Inflammatory macrophage (primary cell): Measurements from ENCODE around the gene PLEKHA7.

Experiments
- DNase-seq, 2 donors: peaks; one replicate each; pipeline ENCODE4 v3.0.0-alpha.2; 2020 to 2022

Gene PLEKHA7

GRCh38 chr11:16874275-16874975 lies 139.8 kb downstream of the PLEKHA7 start:
- no peak for DNase-seq

- no peak for DNase-seq
Observed at GRCh38 chr11:16873289-16873688, 140.9 kb downstream of the PLEKHA7 start.

GRCh38 chr11:16871368-16871767 lies 142.8 kb downstream of the PLEKHA7 start:
- no peak for DNase-seq

GRCh38 chr11:16867097-16867496 lies 147.1 kb downstream of the PLEKHA7 start:
- no peak for DNase-seq

- DNase-seq, result peak; percentile 53 to 72
Observed at GRCh38 chr11:16864428-16864827, 149.8 kb downstream of the PLEKHA7 start.

- no peak for DNase-seq
Observed at GRCh38 chr11:16863389-16863788, 150.8 kb downstream of the PLEKHA7 start.

- DNase-seq, result no peak
Observed at GRCh38 chr11:16862726-16863125, 151.5 kb downstream of the PLEKHA7 start.

GRCh38 chr11:16861862-16862261 lies 152.4 kb downstream of the PLEKHA7 start:
- peak in 1 of 2 donors; percentile 2 for DNase-seq

- peak in 1 of 2 donors; percentile 25 for DNase-seq
Observed at GRCh38 chr11:16860617-16861016, 153.6 kb downstream of the PLEKHA7 start.

GRCh38 chr11:16859651-16860050 lies 154.6 kb downstream of the PLEKHA7 start:
- DNase-seq, result no peak

- no peak for DNase-seq
Observed at GRCh38 chr11:16857186-16857585, 157.0 kb downstream of the PLEKHA7 start.

GRCh38 chr11:16856022-16856471 lies 158.2 kb downstream of the PLEKHA7 start:
- DNase-seq, result no peak

GRCh38 chr11:16854979-16855378 lies 159.2 kb downstream of the PLEKHA7 start:
- no peak for DNase-seq

- no peak for DNase-seq
Observed at GRCh38 chr11:16853859-16854258, 160.4 kb downstream of the PLEKHA7 start.

GRCh38 chr11:16853266-16853665 lies 160.9 kb downstream of the PLEKHA7 start:
- no peak for DNase-seq

- peak; percentile 15 for DNase-seq
Observed at GRCh38 chr11:16846305-16846704, 167.9 kb downstream of the PLEKHA7 start.

GRCh38 chr11:16844268-16844771 lies 169.9 kb downstream of the PLEKHA7 start:
- DNase-seq, result no peak

GRCh38 chr11:16843294-16843693 lies 170.9 kb downstream of the PLEKHA7 start:
- DNase-seq, result no peak

GRCh38 chr11:16841984-16842383 lies 172.2 kb downstream of the PLEKHA7 start:
- DNase-seq, result no peak

- DNase-seq, result no peak
Observed at GRCh38 chr11:16841481-16841880, 172.7 kb downstream of the PLEKHA7 start.

GRCh38 chr11:16840951-16841350 lies 173.3 kb downstream of the PLEKHA7 start:
- DNase-seq, result no peak

GRCh38 chr11:16839821-16840220 lies 174.4 kb downstream of the PLEKHA7 start:
- DNase-seq, result no peak

GRCh38 chr11:16834384-16834783 lies 179.8 kb downstream of the PLEKHA7 start:
- DNase-seq, result no peak

GRCh38 chr11:16833026-16833425 lies 181.2 kb downstream of the PLEKHA7 start:
- no peak for DNase-seq

GRCh38 chr11:16832193-16832539 lies 182.0 kb downstream of the PLEKHA7 start:
- no peak for DNase-seq
